ENCODE measurements around the gene HOOK2. TPM values are rescaled to one million over a fixed set of nuclear protein-coding genes. Genes with fewer than 3 reads are reported as not detected.
A peak's percentile ranks its signal among the peaks of the same experiment; 100 is the strongest.

The HOOK2 gene
- polyA plus RNA-seq, 10 donors: 15.9 to 42.5 (median 22.4) TPM

DNA sequence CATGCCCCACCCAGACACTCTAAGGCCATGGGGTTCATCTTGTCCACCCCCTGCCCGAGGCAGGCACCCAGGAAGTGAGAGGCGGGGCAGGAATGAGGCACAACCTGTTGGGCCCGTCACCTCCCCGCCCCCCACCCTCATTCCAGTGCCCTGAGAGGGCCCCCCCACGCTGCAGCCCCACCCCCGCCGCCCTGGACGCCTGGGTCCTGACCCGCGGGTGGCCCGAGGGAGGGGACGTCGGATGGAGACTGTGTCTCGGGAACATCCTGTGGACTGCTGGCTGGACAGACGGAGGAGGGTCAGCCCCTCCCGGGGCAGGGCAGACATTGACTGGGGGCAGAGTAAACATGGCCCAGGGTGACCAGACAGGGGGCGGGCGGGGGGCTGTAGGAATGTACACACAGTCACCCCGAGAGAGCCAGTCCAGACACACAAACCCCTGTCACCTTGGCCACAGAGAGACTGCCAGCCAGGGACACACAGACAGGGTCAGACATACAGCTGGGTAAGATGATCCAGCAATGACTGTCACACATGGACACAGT, 8.6 kb upstream of the HOOK2 start:
- DNase-seq: no peak

DNA sequence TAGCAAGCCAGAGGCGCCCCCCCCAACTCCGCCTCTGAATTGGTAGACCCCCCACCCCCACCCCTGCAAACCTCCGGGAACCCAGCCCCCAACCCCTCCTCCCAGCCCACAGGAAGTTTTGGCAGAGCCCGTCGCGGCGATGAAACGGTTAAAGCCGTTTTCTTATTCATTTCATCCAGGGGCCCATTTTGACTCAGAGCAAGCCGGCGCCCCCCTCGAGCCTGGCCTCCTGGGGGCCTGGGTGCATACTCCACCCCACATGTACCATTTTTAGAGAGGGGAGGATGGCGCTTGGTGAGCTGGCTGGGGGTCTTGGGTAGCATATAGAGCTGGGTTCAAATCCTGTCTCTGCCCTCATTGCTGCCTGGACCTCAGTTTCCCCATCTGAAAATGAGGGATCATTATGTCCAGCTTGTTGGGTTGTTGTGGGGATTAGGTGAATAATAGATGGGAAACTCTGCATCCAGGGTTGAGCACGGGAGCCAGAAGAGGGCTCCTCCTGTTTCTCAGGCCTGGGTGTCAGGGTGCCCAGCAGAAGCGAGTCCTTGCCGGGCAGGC, 8.0 kb upstream of the HOOK2 start:
- DNase-seq: no peak

DNA sequence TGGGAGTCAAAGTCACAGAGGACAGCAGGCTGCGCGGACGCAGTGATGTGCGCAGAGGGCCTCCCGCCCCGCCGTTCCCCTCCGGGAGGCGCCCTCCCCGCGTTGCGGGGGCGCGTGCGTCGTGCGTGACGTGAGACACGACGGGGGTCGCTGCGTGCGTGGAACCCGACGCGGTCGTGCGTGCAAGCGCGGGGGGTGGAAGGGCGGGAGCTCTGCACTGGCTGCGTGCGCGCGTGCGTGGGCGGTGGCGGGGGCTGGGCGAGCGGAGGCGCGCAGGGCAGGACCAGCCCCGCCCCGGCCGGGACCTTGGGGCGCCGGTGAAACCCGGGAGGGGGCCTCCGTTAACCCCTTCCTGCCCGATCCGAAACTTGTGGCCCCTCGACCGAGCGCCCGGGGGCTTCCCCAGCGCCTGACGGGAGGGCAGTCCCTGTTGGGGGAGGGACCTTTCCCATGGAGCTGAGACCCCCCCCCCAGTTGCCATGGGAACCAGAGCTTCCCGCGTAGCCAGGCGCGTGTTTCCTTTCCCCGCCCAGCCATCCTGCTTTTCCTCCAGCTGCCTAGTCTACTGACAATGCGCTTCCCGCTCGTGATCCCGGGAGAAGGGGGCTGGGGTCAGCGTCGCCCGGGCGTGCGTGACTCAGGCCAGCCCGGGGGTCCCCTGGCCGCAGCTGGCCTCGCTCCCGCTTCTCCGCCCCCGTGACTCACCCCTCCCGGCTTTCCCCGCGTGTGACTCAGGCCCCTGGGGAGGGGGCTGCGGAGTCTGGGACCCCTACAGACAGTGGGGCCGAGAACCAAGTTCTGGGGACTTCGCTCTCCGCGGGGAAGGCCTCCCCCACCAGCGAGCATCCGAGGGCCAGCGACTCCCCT, 7.3 kb upstream of the HOOK2 start:
- DNase-seq: peak; percentile 84 to 95 (median 87)

DNA sequence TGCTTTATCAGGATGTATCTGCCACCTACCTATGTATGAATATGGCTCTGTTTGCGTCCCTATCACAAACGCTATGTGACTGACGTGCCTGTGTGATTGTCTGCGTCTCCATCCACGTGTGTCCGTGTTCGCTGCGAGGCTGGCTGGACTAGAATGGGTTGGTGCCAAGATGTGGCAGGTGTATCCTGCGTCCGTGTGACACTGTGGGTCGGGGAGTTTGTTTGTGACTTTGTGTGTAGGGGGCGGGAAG, 6.7 kb upstream of the HOOK2 start:
- no peak for DNase-seq

DNA sequence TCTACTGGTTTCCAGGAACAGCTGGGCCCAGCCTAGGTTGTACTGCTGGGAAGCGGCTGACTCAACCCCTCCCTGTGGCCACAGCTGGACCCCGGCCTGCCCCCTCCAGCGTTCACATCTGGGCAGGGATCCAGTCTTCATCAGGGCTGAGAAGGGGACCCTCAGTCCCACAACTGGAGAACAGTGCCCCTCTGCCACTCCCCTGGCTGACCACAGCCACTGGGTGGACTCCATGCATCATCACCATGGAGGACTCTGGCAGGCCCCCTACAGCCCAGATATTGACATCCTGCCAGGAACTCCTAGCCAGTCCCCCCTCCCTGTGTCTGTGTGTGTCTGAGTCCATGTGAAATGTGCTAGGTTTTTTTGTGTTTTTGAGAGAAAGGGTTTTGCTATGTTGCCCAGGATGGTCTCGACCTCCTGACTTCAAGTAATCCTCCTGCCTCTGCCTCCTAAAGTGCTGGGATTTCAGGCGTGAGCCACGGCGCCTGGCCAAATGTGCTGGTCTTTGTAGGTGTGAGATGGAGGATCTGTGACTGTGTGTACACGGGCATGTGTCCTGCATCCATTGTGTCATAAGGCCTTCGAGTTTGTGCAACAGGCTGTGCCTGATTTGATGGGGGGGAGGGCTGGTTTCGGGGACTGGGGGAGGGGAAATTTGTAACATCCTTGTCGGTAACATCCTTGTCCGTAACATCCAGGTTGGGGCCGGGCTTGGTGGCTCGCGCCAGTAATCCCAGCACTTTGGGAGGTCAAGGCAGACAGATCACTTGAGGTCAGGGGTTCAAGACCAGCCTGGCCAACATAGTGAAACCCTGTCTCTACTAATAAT, 4.0 kb upstream of the HOOK2 start:
- DNase-seq: peak in 2 of 3 donors; percentile 85 to 94

DNA sequence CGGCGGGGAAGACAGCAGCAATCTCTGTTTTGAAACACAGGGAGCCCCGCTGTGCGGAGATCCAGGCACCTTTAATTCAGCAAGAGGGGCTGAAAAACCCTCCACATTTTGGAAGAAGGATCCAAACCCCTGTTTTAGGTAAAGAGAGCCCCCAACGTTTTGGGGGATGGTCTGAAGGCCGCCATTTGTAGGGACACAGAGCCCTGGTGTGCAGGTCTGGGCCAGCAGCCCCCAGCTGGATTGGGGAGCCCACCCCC, 3.5 kb upstream of the HOOK2 start:
- peak in 1 of 3 donors; percentile 85 for DNase-seq

DNA sequence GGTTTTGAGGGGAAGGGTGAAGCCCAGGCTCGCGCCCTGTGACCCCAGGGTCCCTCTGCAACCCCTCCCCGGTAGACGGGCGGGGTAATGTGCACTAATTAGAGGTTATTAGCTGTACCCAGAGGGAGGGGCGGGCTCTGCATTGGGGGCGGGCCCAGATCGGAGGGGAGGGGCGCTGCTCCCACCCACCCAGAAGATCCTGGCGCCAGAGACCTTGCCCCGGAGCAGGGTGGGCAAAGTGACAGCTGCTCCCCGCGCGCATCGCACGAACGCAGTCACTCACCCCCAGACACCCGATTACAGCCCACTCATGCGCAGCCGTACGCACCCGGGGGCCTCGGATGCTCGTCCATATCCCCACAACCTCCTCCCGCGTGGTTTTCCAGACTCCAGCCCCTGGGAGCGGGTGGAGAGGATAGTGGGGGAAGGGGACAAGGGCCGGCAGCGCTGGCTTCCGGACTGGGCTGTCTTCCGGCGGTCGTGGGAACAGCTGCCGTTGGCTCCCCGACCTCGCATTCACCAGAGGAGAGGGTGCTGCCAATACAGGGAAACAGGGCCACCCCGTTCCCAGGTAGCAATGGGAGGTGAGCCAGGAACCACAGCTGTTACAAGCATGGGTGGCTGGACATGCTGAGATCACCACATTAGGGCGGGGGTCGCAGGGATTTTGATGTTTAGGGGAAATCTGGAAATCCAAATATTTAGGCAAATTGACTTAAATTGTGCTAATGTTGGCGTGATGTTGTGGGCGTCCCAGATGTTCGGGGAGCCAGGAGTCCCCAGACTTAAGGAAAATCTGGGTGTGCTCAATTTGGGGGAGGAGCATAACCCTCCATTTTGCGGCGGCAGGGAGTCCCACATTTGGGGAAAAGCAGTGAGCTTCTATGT, 2.9 kb upstream of the HOOK2 start:
- DNase-seq: peak in 2 of 3 donors; percentile 78 to 93

DNA sequence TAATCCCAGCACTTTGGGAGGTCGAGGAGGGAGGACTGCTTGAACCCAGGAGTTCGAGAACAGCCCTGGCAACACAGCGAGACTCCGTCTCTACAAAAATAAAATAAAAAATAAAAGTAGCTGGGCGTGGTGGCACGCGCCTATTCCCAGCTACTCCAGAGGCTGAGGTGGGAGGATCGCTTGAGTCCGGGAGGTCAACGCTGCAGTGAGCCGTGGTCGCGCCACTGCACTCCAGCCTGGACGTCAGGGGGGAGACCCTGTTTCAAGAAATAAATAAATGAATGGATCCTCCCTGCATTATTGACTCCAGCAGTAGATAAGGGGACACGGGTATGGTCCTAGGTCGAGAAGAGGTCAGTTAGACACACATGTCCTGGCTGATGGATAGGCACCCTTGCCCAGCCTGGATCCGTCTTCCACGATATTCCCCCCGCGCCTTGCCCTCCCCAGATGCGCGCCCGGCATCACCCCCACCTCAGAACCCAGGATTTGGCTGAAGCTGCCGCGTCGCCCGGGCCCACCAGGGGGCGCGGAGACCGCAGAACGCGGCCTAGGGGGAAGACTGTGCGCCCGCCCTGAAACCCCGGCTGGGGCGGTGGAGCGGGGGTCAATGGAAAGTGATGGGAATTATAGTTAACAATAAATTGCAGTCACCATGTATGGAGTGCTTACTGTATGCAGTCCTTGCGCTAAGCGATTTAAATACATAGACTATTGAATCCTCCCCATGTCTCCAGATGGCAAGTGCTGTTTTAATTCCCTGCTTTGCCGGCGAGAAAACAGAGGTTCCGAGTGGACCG, 2.1 kb upstream of the HOOK2 start:
- peak in 2 of 3 donors; percentile 88 to 92 for DNase-seq

DNA sequence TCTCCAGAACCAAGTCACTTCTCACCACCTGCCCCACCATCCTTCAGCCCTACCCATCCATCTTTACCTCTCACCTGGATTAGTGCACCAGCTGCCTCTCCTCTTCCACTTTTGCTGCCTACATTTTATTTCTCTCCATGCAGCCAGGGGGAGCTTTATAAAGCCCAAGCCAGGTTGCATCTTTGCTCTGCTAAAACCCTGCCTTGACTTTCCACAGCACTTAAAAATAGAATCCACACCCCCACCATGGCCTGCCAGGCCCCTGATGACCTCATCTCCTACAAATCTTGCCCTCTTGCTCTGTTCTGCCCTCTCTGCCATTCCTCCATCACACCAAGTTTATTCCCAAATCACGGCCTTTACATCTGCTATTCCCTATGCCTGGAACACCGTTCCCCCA, 1.8 kb downstream of the HOOK2 start:
- DNase-seq: no peak

DNA sequence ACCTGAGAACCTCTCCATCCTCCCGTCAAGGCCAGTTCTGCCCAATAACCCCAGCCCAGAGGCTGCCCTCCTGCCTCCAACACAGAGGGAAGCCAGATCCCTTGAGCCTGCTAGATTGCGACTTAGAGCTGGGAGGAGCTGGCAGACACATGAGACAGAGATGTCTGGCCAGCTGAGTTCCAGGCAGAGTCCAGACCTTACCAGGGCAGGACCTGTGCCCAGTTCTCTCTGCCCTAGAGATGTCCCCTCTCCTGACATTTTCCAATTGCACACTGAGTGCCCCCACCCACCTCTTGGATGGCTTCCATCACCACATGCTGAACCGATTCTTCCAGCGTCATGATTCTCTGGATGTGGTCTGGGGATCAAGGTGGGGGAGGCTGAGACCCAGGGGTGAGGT, 3.0 kb downstream of the HOOK2 start:
- no peak for DNase-seq

DNA sequence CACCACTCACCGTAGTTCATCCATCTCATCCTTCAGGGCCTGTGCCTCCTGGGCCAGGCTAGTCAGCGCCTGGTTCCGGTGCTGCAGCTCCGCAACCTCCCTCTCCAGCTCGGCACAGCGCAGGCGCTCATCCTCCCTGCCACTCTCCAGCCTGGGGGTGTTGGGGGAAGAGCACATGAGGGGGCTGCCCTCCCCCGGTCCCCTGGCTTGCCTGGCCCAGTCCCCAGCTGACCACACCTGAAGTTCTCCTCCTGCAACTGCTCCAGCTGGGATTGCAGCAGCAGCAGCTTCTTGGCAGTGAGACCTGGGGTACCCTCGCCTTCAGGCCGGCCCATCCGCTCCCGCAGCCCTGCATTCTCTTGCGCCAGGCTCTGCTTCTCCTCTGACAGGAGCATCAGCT, 4.4 kb downstream of the HOOK2 start:
- DNase-seq: no peak

DNA sequence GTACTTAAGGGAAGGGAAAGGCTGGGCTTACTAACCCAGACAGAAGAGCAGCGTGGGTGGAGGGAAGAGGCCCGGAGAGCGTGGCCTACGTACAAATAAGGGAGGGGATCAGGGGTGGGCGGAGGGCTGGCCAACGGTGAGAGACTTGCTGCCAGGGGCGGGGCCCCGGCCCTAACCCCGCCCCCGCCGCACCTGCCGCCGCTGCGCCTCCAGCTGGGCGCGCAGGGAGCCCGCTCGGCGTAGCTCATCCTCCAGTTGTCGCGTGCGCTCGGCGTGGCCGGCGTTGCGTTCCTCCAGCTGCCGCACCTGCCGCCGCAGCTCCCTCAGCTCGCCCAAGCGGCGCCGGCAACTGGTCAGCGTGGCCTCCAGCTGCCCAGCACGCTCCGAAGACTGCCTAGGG, 5.7 kb downstream of the HOOK2 start:
- DNase-seq: peak in 1 of 3 donors; percentile 66

DNA sequence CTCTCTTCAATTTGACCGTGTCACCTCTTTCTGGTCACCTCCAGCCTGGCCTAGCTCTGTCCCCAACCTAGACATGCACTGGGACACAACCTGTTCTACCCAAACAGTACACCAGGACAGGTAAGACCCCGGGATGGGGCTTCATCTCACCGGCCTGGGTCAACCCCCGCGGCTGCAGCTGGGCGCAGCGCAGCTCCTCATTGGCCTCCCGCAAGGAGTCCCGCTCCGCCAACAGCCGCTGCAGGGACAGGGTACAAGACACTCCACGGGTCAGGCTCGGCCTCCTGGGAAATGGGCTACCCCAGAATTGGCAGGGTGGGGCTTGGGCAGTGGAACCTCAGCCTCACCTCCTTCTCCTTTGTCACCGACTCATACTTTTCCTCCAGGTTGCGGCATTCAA, 7.7 kb downstream of the HOOK2 start:
- DNase-seq: no peak

DNA sequence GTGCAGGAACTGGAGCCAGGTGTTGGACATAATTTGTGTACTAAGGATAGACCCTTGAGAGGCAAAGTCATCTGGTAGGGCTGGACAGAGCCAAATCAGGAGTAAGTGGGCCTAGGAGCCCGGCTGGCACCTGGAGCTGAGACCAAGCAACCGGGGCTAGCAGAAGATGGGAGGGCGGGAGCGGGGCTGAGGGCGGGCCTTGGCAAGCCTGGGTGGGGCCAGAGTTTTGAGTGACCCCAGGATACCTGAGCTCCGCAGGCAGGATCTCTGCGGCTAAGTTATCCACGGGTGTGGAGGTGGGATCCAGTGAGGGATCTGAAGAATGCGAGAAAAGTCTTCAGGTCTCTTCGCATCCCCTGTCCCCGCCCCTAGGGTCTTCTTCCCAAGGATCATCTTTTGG, 8.2 kb downstream of the HOOK2 start:
- no peak for DNase-seq

DNA sequence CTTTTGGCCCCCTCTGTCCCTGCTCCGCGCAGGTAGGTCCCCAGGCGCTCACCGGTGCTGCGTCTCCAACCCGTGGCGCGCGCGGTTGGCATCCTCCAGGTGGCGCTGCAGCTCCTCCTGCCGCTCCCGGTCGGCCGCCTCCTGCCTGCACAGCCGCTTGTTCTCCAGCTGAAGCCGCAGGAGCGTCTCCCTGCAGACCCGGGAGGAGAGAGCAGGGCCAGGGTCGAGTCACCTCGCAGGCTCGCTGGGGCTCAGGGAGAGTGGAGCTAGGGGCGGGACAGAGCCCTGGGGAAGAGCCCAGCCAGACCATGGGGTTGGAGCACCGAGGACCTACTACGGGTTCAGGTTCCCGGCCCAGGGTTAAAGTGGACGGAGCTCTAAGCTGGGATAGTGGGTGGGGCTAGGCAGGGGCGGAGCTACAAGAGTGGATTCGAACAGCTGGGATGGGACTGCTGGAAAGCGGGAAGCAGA, 9.3 kb downstream of the HOOK2 start:
- peak in 2 of 3 donors; percentile 62 to 95 for DNase-seq

DNA sequence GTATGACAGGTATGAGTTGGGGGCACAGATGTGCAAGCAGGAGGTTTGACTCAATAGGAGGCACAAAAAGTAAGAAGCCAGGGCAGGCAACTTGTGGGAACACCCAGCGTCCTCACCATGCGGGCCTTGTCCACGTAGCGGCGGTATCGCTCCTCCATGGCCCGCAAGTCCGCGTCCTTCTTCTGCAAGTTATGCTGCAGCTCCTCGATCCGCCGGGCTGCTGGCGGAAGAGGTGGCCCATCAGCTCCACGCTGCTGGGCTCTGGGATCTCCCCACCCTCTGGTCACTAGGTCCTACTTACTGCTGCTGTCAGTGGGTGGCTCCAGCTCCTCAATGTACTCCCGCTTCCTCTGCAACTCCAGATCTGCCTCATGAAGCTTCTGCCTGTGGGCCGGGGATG, 10.7 kb downstream of the HOOK2 start:
- no peak for DNase-seq

DNA sequence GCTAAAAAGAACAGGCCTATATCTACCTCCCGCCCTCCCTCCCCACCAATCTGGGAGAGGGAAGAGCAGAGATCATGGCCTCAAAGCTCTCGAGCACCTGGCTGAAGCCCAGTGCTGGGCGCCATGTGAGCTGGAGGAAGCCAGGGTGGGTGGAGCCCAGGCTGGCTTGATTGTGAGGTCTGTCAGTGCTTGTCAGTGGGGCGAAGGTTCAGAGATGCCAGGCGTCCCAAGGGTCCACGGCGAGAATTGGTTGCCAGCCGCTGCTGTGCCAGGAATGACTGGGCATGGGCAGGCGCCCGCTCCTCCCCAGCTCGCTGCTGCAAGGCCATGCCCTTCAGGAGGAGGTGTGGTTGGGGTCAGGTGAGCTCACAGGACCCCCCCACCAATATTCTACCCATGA, 12.3 kb downstream of the HOOK2 start:
- DNase-seq: no peak

DNA sequence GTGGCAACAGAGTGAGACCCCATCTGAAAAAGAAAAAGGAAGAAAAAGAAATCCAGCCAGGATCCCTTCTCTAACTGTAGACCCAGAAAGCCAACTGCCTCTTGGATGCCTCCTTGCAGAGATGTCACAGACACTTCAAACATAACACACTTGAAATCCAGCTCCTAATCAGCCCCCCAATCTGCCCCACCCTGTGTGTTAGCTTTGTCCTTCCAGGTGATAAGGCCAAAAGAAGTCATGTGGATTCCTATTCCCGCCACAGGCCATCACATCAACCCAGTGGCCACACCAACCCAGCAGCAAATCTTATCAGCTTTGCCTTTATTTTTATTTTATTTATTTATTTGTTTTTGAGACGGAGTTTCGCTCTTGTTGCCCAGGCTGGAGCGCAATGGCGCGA, 15.7 kb downstream of the HOOK2 start:
- no peak for DNase-seq

DNA sequence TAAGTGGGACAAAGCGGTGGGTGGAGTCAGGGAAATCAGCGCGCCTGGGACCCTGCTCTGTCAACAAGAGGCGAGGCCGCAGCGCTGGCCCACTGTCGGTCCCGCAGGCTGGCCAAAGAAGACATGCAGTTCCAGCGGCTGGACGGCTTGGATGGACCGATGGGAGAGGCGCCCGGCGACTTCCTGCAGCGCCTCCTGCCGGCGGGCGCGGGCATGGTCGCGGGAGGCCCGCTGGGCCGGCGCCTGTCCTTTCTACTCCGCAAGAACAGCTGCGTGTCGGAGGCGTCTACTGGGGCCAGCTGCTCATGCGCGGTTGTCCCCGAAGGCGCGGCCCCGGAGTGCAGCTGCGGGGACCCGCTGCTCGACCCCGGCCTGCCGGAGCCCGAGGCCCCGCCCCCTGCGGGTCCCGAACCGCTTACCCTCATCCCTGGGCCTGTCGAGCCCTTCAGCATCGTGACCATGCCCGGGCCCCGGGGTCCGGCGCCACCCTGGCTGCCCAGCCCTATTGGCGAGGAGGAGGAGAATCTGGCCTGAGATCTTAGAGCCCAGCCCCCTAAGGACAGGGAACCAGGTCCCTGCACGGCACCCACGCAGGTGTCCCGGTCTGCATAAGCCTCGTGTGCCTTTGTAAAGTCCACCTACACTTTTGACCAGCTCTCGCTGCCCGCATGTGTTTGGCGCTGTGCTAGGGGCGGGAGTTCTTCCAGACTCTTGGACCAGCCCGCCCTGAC, 17.6 kb downstream of the HOOK2 start:
- peak; percentile 50 to 87 (median 79) for DNase-seq
